ES-I3 (cell line): ENCODE measurements around the gene CELF1.

Source experiments
- H3K36me3 ChIP-seq: 2 replicates; pipeline ENCODE4 v1.6.1; 2013; ENCODE audit warnings: mild to moderate bottlenecking, low read length, control low read depth, moderate library complexity; ENCODE audit not compliant: insufficient read depth
- H3K4me1 ChIP-seq: 2 replicates; pipeline ENCODE4 v1.6.1; 2013; ENCODE audit warnings: mild to moderate bottlenecking, control low read depth, low read length; ENCODE audit not compliant: insufficient read depth
- H3K9ac ChIP-seq: 2 replicates; pipeline ENCODE4 v1.6.1; 2013; ENCODE audit warnings: low read depth, mild to moderate bottlenecking, low read length, moderate library complexity
- H3K9me3 ChIP-seq: 2 replicates; pipeline ENCODE4 v1.6.1; 2013; ENCODE audit warnings: mild to moderate bottlenecking, low read length, moderate library complexity; ENCODE audit not compliant: control insufficient read depth, insufficient read depth

The CELF1 gene

DNA sequence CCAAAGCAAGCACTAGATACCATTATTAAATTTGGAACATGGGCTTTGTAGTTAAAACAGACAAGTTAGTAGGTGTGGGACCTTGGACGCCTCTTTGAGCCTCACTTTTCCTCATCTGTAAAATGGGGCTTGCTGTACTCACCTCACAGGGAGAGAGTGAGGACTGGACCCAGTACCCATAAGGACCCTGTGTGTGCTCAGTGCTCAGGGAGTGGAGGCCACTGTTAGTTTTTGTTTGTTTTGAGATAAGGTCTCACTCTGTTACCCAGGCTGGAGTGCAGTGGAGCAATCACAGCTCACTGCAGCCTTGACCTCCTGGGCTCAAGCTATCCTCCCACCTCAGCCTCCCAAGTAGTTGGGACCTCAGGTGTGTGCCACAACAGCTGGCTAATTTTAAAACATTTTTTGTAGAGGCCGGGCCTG, 112.9 kb downstream of the CELF1 start:
- Histone ChIP-seq H3K4me1 (no peaks in the 10 kb centered on the region), H3K9ac (no peak overlapping the region), H3K36me3 (no peaks in the 10 kb centered on the region)

DNA sequence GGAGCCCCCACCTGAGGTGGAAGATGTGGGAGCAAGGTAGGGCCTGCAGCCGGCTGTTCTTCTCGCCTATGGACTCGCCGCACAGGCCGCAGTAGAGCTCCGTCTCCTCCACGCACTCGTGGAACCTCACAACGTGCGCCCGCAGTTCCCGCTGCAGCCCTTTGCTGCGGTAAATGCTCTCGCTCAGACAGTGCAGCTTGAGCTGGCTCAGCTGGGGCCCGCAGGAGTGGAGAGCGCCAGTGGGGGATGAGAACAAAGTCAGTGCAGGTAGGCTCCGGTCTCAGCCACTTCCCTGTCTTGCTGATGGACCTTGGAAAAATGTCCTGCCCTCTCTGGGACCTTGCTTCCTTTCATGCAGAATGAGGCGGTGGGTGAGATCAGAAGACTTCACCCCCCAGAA, 114.2 kb downstream of the CELF1 start:
- H3K9ac ChIP-seq, result no peak overlapping the region
- H3K4me1 ChIP-seq, result no peaks in the 10 kb centered on the region
- no peaks in the 10 kb centered on the region for H3K9me3 ChIP-seq
- no peaks in the 10 kb centered on the region for H3K36me3 ChIP-seq

More for the DNA sequence above, 112.9 kb downstream of the CELF1 start:
- H3K9me3 ChIP-seq, result no peaks in the 10 kb centered on the region

DNA sequence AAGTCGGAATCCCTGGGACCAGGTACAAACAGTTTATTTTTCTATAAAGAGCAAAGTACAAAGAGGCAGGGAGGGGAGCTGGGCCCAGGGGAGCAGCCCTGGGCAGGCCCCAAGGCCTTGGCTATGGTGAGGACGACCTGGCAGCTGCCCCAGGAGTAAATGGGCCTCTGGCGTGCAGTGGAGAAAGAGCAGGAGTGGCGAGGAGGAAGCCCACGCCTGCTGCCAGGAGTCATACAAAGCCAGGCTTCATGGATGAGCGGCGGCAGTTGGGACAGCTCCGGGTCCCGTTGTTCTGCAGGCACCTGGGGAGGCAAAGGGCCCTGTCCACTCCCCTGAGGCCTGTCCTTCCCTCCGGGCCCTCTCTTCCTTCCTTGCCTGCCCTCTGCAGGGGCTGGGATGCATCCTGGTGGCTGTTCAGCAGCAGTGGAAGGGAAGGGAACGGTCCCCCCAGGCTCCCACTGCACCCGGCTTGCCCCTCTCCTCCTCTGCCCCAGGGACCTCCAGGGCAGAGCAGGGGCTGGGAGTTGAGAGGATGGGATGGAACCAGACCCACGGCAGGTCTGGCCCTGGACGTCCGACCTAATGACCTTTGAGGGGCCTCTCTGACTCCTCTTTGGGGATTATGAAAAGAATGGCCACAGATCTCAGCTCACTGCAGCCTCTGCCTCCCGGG, 115.0 kb downstream of the CELF1 start:
- no peaks in the 10 kb centered on the region for H3K36me3 ChIP-seq
- no peak overlapping the region for H3K9ac ChIP-seq
- H3K9me3 ChIP-seq, result no peaks in the 10 kb centered on the region
- H3K4me1 ChIP-seq, result no peaks in the 10 kb centered on the region

DNA sequence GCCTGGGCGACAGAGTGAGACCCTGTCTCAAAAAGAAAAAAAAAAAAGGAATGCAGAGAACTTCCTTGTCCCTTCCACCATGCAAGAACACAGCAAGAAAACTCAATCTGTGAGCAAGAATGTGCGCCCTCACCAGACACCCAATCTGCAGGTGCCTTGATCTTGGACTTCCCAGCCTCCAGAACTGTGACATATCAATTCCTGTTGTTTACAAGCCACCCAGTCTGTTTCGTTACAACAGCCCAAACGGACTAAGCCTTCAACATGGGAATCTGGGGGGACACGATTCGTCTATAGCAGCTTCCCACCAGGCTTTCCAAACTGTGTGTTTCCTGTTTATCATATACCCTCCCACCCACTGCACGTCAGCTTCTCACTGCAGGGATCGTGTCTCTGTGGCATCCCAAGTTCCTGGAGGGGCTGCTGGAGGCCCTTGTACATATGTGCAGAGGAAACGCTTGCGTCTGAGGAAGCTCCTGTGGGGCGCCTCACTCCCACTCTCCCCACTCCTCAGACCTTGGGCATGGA, 115.7 kb downstream of the CELF1 start:
- Histone ChIP-seq H3K9ac (no peak overlapping the region), H3K9me3 (no peaks in the 10 kb centered on the region), H3K4me1 (no peaks in the 10 kb centered on the region), H3K36me3 (no peaks in the 10 kb centered on the region)

DNA sequence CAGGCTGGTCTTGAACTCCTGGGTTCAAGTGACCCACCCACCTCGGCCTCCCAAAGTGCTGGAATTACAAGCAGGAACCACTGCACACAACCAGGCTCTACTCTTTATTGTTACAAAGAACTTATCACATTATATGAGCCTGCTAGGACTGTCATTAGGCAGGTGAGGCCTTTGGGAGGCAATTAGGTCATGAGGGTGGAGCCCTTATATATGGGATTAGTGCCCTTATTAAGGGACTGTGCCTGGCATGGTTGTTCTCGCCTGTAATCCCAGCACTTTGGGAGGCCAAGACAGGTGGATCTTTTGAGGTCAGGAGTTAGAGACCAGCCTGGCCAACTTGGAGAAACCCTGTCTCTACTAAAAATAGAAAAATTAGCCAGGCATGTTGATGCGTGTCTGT, 116.2 kb downstream of the CELF1 start:
- Histone ChIP-seq H3K9ac (no peak overlapping the region), H3K9me3 (no peaks in the 10 kb centered on the region), H3K36me3 (no peaks in the 10 kb centered on the region), H3K4me1 (no peaks in the 10 kb centered on the region)

DNA sequence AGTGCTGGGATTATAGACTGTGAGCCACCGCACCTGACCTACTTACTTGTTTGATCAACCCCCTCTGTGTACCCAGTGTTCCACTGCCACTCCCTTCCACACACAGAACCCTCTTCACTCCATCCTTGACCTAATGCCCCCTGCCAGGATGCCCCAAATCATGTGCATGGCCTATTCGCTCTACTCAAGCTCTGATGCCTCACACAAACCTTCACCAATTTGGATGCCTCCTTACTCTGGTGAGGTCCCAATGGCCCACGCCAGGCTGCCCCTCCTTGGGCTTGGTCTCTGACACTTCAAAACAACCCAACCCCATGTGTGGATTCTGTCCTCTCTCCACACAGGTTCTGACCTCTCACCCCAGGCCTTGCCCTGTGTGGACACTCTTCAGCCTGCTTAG, 117.2 kb downstream of the CELF1 start:
- H3K4me1 ChIP-seq, result no peaks in the 10 kb centered on the region
- no peaks in the 10 kb centered on the region for H3K36me3 ChIP-seq
- H3K9me3 ChIP-seq, result no peaks in the 10 kb centered on the region
- H3K9ac ChIP-seq, result no peak overlapping the region

DNA sequence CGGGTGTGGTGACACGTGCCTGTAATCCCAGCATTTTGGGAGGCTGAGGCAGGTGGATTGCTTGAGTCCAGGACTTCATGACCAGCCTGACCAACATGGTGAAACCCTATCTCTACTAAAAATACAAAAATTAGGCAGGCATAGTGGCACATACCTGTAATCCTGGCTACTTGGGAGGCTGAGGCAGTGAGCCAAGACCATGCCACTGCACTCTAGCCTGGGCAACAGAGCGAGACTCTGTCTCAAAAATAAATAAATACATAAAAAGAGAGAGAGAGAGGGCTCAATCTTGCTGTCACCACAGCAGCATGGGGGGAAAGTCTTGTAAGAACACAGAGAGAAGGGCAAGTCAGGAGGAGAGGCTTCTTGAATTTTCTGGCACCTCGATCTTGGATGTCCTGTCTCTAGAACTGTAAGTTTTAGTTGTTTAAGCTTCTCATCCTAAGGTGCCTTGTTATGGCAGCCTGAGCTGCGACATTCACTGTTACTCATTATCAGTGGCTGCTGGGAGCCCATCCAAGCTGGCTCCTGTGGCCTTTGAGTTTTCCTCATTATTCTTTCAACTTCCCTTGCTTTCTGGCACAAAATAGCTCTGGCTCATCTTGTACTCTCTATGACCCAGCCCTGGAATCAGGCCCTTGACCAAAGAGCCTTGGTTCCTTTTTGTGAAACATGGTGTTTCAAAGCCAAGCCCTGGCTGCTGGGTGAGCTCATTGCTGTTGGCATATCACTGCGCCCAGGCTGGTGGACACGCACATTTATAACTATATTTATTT, 118.7 kb downstream of the CELF1 start:
- H3K9ac ChIP-seq, result no peak overlapping the region
- H3K9me3 ChIP-seq, result no peaks in the 10 kb centered on the region
- no peaks in the 10 kb centered on the region for H3K4me1 ChIP-seq
- H3K36me3 ChIP-seq, result no peaks in the 10 kb centered on the region

DNA sequence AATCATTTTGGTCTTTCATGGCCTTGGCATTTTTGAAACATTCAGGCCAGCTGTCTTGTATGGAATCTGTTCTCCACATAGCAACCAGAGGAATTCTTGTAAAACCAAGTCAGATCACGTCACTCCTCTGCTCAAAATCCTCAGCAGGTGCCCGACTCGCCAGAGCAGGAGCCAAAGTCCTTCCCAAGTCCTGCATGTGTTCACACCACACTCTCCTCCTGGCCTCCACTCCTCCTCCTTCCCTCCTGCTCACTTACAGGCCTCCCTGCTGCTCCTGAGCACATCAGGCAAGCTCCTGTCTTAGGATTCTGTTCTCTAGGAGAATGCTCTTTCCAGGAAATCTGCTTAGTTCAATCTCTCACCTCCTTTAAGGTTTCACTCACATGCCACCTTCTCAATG, 119.8 kb downstream of the CELF1 start:
- H3K9ac ChIP-seq, result no peak overlapping the region

DNA sequence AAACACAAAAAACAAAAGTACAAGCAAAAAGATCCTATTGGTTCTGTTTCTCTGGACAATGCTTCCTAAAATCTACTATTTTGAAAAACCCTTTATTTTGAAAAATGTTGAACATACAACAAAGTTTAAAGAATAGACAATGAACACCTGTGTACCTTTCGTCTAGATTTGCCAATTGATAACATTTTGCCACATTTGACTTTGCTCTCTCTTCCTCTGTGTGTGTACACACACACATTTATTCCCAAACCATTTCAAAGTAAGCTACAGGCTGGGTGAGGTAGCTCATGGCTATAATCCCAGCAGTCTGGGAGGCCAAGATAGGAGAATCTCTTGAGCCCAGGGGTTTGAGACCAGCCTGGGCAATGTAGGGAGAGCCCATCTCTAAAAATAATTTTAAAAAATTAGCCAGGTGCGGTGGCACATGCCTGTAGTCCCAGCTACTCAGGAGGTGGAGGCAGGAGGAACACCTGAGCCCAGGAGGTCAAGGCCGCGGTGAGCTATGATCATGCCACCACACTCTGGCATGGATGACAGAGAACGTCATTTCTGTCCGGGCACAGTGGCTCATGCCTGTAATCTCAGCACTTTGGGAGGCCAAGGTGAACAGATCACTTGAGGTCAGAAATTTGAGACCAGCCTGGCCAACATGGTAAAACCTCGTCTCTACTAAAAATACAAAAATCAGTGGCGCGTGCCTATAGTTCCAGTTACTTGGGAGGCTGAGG, 121.4 kb downstream of the CELF1 start:
- H3K4me1 ChIP-seq, result no peaks in the 10 kb centered on the region
- no peak overlapping the region for H3K9ac ChIP-seq
- no peaks in the 10 kb centered on the region for H3K36me3 ChIP-seq
- no peaks in the 10 kb centered on the region for H3K9me3 ChIP-seq

More for the DNA sequence above, 119.8 kb downstream of the CELF1 start:
- Histone ChIP-seq H3K36me3 (no peaks in the 10 kb centered on the region), H3K9me3 (no peaks in the 10 kb centered on the region), H3K4me1 (no peaks in the 10 kb centered on the region)

DNA sequence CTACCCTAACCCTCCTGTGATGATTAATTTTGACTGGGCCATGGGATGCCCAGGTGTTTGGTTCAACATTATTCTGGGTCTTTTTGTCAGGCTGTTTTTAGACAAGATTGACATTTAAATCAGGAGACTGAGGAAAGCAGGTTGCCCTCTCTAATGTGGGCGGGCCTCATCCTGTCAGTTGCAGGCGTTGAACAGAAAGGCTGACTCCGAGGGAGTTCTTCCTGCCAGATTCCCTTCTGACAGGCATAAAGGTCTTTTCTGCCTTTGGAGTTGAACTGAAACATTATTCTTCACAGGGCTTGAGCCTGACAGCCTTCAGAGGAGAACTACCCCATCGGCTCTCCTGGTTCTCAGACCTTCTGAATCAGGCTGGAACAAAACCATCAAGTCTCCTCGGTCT, 122.4 kb downstream of the CELF1 start:
- Histone ChIP-seq H3K4me1 (no peaks in the 10 kb centered on the region), H3K9me3 (no peaks in the 10 kb centered on the region), H3K9ac (no peak overlapping the region), H3K36me3 (no peaks in the 10 kb centered on the region)

DNA sequence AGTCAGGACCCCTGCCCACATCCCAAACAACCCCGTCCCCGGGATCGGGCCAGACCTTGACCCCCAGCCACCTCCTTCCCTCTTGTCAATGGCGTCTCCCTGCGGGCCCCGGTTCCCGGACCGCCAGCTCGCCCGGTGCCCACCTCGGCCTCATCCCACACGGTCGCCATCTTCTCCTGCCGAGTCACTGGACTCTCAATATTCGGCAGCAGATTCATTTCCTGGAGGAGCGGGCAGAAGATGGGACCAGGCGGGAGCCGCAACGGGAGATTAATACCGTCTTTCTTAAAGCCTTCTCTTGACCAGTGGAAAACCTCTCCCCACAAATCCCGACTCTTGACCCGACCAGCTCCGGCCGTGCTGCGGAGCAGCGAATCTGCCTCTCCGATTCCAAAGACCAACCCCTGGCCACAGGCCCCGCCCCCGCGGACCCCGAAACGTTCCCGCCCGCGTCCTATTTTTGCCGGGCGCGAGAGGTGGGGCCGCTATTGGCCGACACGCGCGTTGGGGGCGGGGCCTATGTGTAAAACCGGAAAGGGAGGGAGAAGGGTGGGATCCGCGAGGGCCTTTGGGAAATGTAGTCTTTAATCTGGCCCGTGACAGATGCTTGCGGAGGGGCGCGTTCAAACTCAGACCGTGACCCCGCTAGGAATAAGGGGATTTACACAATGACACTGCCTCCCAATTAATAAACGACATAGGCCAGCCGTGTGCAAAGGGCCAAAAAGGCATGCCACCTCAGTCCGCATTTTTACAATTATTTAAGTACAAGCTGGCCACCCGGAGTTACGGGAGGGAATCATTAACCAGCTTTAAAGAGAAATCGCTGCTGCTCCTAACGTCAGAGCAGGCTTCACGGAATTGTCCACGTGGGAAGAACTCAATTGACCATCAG, 126.6 kb downstream of the CELF1 start, which contains the start of gene PSMC3:
PSMC3 (minus strand) TSS at position 378 of the 895 bp plus-strand sequence; CDS start at position 218, 160 bp downstream.
- Histone ChIP-seq H3K36me3 (peaks cover 18% of the 10 kb centered on the region), H3K9me3 (no peaks in the 10 kb centered on the region), H3K4me1 (0 out of 2 replicates have a peak, but pooled peaks cover 7% of the 10 kb centered on the region), H3K9ac (peak within 1 kb of the TSS; percentile 94)

DNA sequence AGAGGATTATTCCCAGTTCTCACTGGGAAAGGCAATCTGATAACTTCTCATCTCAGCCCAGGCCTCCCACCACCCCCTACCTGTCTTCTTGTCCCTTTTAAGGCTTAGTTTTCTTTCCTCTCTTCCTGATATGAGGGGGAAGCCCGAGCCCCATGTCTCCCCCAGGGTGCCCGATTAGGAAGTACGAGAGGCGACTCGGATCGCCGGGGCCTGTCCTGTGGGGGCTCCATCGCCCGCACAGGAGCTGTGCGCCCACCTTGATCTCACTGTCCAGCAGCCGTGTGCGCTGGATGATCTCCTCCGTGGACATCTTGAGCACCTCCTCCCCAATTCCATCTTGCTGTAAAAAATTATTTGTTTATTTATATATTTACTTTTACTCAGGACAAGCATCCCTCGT, 127.3 kb downstream of the CELF1 start:
- no peaks in the 10 kb centered on the region for H3K9me3 ChIP-seq
- H3K9ac ChIP-seq, result peak overlapping the region; percentile 94
- H3K4me1 ChIP-seq, result 0 out of 2 replicates have a peak, but pooled peaks cover 7% of the 10 kb centered on the region
- H3K36me3 ChIP-seq, result peaks cover 20% of the 10 kb centered on the region

DNA sequence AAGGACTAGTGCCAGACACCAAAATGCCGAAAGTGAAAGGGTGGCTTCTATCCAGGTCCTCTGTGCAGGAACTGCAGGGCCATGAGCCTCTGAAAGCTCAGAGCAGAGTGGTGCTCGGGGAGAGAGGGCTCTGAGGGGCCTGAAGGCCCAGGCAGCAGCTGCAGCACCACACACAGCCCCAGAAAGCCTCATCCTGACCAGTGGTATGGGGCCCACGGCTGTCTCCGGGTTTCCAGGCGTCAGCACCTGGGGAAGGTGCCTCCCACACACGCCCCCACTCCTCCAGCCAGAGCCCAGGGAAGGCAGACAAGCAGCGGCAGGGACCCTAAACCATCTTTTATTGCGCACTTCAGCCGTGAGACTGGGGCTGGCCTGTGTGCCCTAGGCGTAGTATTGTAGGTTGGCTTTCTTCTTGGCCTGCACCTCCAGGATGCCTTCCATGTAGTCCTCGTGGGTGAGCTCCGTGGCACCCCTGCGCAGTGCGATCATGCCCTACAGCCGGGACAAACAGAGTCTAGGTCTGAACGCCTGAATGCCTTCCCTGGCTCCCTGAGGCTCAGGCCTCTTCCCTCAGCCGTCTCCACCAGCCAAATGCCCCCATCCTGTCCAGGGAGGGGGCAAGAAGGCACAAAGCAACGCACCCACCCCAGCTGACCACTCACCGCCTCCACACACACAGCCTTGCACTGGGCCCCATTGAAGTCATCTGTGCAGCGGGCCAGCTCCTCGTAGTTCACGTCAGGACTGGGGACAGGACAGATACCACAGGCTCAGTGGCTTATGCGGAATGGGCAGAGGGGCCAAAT, 134.3 kb downstream of the CELF1 start:
- Histone ChIP-seq H3K9me3 (no peaks in the 10 kb centered on the region), H3K9ac (no peak overlapping the region), H3K4me1 (no peaks in the 10 kb centered on the region), H3K36me3 (peaks cover 16% of the 10 kb centered on the region)
